NK-92 (cell line): Measurements from ENCODE around the gene MAP2K3.
"Not testable (repeated sequence)": the region's sequence is repeated elsewhere in the genome, so short reads cannot be mapped to it uniquely, and the experiment has no call there.

Source experiments
- DNase-seq: peaks from one replicate; lab custom pipeline; 2025; ENCODE audit not compliant: unreplicated experiment; lab: John Stamatoyannopoulos, UW

Gene MAP2K3

DNA sequence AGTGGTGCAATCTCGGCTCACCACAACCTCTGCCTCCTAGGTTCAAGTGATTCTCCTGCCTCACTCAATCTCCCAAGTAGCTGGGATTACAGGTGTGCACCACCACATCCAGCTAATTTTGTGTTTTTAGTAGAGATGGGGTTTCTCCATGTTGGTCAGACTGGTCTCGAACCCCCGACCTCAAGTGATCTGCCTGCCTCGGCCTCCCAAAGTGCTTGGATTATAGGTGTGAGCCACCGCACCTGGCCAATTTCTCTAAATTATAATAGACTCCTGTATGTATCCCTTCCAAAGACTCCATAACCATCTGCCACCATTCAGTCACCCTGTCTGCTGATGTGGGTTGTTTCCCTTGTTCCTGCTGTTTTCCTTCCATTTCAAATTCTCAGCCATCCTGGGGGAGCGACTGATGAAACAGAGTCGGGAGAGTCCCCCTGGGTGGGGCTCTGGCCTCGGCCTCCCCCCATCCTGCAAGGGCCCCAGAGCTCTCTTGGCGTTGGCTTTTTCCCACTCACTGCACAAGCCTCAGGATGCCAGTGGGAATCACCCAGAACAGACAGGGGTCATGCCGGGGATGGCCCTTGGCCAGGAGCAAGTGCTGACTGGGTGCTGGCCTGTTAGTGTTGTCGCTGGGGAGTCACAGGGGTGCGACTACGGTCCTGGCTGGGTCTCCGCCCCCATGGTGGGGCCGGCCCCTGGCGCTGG is 25.7 kb downstream of the MAP2K3 start:
- not testable (repeated sequence) for DNase-seq

DNA sequence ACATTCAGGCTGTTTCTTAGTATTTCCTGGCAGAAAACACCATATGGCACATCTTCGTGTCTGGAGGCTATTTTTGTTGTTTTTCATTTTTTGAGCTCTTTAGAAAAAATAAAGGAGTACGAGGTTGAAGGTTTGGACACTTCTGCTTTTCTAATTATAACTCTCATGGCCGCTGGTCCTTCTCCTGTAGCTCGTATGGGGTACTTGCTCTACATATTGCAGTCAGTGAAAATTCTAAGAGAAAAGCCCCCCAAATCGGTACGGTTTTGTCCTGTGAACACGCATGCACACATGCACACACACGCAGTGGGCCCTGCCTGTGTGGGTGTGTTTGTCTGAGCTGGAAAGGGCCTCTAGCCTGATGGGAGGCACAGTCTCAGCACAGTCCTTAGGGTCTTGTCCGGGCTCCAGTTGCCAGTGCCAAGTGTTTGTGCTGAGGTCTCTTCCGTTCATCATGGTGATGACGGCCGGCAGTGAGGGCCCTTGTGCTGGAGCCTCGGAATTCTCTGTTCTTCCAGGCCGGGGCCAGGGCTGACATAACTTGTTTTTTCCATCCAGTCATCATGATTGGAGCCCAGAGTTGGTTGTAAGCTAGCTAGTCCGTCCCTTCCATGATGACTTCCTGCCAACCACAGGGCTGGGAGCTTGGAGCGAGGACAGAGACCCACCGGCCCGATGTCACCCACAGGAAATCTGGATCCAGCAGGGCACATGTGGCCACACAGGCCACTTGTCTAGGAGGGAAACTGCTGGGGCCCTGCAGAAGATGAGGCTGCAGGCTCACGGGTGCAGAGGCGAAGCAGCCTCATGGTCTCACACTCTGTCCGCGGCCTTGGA is 26.5 kb downstream of the MAP2K3 start:
- DNase-seq = not testable (repeated sequence)

DNA sequence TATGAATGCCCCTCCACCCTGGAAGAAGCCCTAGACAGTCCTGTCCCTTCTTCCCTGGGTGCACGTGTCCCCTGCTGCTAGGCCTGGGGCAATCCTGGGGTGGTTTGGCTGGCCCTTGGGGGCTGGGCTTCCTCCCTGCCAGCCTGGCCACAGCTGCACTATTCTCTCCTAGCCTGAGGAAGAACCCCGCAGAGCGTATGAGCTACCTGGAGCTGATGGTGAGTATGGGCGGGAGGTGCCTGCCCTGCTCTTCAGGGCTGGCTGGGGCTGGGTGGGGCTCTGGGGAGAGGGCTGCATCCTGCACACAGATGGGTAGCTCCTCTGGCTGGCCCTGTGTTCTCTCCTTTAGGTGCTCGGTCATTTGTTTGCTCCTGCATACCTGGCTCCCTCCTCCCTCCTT is 28.8 kb downstream of the MAP2K3 start:
- no peak for DNase-seq

DNA sequence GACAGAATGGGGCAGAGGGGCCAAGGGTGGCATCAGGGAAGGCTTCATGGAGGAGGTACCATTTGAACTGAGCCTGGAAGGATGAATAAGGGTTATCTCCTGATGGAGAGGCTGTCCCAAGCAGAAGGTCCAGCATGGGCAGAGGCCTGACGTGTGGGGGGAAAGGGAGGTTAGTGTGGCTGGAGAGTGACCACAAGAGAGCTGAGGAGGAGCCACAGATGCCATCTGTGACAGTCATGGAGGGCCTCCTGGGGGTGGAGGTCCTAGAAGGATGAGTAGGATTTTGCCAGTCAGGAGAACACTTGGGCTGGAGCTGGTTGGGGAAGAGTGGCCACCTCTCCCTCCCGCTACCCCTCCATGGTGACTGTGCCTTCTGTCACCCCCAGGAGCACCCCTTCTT is 29.2 kb downstream of the MAP2K3 start:
- DNase-seq = not testable (repeated sequence)

DNA sequence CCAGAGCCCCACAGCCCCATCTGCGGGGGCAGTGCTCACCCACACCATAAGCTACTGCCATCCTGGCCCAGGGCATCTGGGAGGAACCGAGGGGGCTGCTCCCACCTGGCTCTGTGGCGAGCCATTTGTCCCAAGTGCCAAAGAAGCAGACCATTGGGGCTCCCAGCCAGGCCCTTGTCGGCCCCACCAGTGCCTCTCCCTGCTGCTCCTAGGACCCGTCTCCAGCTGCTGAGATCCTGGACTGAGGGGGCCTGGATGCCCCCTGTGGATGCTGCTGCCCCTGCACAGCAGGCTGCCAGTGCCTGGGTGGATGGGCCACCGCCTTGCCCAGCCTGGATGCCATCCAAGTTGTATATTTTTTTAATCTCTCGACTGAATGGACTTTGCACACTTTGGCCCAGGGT is 29.8 kb downstream of the MAP2K3 start:
- DNase-seq = not testable (repeated sequence)

DNA sequence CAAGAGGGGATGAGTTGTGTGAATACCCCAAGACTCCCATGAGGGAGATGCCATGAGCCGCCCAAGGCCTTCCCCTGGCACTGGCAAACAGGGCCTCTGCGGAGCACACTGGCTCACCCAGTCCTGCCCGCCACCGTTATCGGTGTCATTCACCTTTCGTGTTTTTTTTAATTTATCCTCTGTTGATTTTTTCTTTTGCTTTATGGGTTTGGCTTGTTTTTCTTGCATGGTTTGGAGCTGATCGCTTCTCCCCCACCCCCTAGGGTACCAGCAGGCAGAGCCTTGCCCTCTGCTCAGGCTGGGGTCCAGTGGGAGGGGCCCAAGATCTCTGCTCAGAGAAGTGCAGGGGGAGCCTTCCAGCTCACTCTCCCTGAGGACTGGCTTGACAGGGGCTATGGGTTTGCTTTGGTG is 30.2 kb downstream of the MAP2K3 start:
- DNase-seq = not testable (repeated sequence)

DNA sequence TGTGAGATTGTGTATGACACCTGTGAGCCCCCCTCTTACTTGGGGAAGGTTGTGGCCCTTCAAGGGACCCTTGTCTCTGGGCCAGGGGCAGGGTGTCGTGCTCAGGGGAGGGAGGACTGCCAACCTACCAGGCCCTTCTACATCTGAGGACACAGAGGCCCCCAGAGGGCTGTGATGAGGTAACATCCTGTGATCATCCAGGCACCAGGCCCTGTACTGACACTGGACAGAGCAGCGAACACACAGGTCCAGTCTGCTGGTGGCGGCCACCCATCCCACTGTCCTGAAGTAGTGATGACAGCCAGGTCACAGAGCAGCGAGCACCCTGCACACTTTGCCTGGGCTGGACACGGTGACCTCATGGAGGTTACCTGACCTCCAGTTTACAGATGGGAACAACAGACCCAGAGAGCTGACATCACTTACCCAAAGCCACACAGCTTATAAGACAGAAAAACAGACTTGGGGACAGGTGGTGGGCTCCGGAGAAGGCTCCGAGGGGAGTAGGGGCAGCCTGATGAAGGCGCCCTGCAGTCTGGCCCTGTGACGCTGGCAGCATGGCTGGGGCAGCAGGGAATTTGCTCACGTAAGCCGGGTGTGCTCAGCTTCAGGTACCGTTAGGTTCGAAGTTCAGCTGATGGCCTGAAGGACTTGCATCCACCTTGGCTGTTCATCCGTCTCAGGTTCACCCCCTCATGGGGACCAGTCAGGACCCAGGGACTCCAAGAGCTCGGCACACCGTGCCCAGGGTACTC is 30.9 kb downstream of the MAP2K3 start:
- not testable (repeated sequence) for DNase-seq

DNA sequence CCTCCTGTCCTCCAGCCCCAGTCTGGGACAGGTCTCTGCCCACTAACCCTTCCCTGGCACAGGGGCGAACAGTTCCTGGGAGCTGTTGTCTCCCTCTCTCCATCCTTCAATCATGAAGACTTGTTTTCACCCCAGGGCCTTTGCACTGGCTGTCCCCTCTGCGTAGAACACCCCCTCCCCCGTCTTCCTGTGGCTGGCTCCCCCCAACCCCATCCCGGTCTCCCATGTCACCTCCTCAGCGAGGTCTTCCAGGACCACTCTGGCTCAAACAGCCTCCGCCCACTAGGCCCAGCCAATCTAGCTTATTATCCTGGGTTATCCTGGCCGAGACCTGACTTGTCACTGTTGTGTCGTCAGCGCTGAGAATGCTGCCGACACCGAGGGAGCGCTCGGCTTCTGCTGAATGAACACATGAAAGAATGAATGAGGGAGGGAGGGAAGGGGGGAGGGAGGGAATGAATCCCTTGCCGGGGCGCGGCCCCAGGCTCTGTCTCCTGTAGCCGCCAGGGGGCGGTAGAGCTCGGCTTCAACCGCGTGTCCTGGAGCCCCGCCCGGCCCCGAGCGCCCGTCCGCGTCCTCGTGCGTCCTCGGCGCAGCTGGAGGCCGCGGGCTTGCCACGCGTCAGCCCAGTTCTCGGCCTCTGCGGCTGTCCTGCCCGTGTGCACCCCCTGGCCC is 31.8 kb downstream of the MAP2K3 start:
- DNase-seq = not testable (repeated sequence)

DNA sequence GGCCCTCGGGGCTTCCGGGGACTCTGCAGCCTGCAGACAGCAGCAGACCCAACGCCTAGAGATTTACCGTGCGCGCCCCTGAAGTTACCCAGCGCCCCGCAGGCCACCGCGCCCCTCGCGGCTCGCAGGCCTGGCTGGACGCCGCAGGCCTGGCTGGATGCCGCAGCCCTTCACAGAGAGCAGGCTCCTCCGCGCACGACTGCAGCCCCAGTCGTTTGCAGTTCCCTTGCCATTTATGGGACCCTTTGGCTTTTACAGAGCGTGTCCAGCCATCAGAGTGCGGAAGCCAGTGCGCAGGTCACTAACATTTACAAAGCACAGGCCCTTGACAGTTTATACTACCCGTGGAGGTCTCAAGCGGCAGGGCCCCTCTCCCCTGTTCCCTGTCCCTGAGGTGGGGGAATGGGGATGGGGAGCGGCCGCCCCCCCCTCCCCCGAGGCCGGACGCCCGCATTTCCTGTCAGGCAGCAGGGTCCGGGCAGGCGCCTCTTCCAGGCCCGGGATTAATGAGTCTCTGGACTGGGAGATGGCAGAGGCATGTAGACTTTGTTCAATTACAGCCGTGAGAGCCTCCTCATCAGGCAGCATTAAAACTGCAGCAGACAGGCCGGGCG is 32.5 kb downstream of the MAP2K3 start:
- DNase-seq = not testable (repeated sequence)

DNA sequence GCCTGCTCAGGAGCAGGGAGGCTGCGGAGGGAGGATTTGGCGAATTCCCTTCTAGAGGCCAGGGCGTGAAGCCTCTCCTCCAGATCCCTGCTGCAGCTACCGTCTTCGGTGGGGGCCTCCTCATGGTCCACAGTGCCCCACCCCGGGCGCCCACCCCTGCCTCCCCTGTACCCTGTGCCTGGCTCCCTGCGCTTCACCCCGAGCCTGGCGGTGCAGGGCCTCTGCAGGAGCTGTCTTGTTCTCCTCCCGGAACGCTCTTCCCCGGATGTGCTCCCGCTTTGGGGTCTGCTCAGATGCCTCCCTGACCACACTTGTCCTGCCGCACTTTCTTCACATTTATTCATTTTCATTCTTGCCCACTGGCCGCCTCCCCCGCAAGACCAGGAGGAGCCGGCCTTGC is 33.3 kb downstream of the MAP2K3 start:
- DNase-seq = not testable (repeated sequence)

DNA sequence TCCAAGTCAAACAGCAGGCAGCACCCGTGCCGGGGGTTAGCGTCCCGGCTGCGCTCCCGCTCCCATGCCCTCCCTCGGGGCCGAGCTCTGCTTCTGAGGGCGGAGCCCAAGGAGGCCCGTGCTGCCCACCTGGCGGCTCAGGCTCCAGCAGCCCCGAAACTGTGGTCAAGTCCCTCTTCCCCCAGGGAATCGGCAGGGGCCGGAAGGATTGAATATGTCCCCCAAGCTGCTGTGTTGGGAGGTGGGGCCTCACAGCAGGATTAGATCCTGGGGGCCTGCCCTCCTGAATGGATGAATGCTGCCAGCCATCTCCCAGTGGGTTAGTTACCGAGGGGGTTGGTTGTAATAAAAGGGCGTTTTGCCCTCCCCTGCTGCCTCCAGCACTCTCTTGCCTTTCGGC is 33.9 kb downstream of the MAP2K3 start:
- DNase-seq = no peak

DNA sequence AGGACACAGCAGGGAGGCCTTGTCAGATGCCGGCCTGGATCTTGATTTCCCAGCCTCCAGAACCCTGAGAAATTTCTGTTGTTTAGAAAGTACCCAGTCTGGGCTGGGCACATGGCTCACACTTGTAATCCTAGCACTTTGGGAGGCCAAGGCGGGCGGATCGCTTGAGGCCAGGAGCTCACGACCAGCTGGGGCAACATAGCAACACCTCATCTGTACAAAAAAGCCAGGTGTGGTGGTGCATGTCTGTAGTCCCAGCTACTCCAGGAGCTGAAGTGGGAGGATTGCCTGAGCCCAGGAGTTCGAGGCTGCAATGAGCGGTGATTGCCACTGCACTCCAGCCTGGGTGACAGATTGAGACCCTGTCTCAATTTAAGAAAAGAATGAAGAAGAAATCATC is 34.3 kb downstream of the MAP2K3 start:
- not testable (repeated sequence) for DNase-seq

DNA sequence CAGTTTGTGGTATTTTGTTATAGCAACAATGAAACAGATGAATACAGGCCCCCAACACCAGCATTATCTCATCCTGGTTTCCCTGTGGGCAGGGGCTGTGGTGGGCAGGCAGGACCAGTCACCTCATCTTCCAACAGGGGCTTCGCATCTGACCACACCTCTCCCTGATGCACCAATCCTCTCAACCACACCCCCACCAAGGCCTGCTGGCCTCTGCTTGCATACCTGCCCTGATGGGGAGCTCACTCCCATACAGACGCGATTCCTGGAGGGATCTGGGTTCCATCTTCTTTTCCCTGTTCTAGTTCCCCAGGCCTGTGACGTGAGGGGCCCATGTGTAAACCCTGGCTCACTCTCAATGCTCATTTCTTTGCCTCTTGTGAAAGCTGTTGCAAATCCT is 34.7 kb downstream of the MAP2K3 start:
- DNase-seq = not testable (repeated sequence)

DNA sequence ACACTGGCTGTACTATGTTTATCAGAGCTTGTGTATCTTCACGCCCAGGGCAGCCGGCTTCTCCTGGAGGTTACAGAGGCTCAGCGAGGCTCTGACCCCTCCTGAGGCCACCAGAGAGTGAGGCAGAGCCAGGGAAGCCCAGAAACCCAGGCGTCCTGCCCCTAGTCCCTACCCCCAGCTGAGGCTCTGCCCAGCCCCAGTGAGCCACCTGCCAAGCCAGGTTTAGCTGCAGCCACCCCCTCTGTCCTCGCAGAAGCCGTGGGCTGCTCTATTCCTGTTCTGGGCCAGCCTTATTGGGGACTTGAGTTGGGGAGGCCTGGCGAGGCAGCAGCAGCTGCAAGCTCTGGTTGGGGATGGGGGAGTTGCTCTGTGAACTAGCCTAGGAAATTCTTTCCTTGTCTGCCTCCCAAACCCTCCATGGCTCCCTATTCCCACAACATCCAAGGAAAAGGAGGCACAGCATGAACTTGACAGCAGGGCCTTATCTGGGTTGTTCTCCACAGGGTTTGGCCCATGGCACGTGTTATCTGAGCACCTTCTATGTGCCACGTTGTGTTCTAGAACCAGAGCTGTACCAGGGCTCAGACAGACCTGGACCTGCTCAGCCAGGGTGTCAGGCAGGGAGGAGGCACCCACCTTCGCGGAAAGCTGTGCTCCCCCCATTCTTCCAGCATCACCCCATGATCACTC is 35.3 kb downstream of the MAP2K3 start:
- DNase-seq = not testable (repeated sequence)

DNA sequence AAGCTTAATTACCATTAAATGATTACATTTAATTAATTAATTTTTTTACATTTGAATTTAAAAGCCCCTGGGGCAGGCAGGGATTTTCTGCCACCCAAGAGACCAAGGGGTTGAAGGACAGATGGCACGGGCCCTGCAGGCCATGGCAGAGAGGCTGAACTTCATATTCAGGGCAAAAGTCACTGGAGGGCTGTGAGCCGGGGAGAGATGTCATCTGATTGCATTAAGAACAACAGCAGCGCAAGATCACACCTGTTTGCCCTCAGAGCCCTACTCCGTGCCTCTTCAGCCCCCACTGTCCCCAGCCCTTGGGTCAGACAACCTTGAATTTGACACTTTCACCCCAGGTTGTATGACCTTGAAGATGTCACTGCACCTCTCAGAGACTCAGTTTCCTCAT is 35.9 kb downstream of the MAP2K3 start:
- not testable (repeated sequence) for DNase-seq

DNA sequence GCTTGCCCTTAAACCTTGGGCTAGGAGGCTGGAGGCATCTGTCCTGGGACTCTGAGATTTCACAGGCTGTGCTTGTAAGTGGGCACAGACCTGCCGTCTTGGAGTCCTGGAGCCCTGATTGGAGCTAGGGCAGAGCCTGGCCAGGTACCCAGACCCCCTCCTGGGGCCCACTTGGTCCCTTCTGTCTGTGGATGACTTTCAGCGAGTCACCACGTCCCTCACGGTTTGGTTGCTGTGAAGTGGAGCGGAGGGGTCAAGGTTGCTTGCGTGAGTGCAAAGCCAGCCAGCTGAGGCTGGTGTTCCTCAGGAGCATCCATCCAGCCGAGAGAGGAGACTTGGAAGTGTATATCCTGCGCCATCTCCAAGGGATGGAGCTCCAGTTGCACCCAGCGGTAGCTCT is 36.5 kb downstream of the MAP2K3 start:
- not testable (repeated sequence) for DNase-seq

DNA sequence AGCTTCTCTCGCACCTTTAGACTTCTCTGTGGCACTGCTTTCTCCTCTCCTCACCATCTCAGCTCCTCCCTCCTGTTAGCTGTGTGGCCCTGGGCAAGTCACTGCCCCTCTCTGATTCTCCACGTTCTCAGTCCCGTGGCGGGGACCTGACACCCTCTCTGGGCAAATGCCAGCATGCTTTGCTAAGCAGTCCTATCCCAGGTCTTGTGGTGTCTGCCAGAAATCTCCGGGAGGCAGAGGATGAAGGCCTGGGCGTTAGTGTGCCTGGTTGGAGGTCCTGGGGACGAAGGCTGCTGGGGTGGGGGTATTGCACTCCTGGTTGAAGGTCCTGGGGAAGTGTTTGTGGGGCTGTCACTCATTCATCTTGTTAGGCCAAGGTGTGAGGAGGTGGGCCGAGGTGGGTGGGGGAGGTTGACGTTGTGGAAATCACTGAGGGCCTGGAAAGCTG is 37.3 kb downstream of the MAP2K3 start:
- not testable (repeated sequence) for DNase-seq

DNA sequence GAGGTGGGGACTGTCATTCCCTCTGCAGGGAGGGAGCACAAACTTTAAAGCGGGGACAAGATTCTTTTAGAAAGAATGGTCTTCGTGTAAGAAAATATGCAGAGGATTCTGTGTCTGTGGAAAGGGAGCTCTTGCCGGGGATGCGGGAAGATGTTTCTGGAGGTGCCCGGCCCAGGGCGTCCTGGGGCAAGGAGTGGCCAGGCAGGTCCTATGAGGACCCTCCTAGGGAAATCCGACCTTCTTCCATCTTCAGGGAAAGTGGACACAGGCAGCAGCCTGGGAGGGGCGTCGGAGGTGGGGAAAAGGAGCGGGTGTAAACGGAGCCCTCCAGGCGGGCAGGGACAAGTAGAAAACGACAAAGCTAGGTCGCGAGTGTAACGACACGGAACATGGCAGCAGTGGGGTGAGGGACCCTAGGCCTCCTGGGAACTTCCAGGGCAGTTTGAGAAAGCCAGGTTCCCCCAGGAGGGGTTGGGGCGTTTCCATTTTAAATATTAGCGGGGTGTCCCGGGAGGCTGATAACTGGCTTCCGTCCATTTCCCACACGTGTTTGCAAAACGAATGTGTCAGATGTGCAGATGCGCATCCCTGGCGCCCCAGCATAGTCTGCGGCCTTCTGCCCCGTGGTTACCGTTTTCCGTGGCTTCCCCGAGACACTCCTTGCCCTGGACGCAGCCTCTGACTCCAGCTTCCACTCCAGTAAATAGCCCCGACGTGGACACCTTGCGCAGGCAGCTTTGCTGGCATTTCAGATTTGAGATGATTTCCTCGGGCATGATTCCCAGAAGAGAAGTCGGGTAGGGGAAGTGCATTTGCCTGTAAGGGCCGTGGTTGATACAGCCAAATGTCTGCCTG is 39.0 kb downstream of the MAP2K3 start:
- not testable (repeated sequence) for DNase-seq

DNA sequence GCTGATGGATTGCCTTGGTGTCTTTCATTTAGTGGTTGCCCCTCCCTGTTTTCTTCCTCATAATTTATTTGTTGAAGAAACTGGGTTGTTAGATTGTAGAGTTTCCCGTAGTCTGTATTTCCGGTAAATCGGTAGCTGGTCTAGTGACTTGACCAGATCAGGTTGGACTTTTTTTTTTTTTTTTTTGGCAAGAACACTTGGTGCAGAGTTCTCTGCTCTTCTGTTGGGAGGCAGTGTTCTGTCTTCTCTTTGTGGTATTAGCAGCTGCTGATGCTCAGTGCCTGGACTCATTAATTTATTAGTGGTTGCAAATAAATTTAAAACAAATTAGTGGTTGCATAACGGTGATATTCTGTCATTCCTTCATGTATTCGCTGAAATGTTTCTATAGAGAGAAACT is 40.2 kb downstream of the MAP2K3 start:
- DNase-seq = not testable (repeated sequence)
